AG10803 (cell line): ENCODE data around the gene TMEM132C.

Experiments used
- DNase-seq: peaks from one replicate; pipeline ENCODE4 v3.0.0; 2010; ENCODE audit warnings: low read depth
- H3K4me3 ChIP-seq: 2 replicates; pipeline ENCODE4 v1.5.1; 2011; ENCODE audit warnings: mild to moderate bottlenecking, low read length, control low read depth
- CTCF ChIP-seq: conservative IDR thresholded peaks from 2 replicates; pipeline ENCODE4 v1.5.1; 2011; ENCODE audit warnings: mild to moderate bottlenecking, low read length, control low read depth, inconsistent platforms

Gene TMEM132C

GRCh38 chr12:128680555-128680954 lies 413.6 kb downstream of the TMEM132C start:
- no peak for TF ChIP-seq CTCF
- no peak for DNase-seq
- H3K4me3 ChIP-seq: no peak overlapping the region

GRCh38 chr12:128682548-128683275 lies 415.7 kb downstream of the TMEM132C start:
- H3K4me3 ChIP-seq: no peak overlapping the region
- DNase-seq: no peak
- no peak for TF ChIP-seq CTCF

- DNase-seq: no peak
- H3K4me3 ChIP-seq: no peak overlapping the region
- no peak for TF ChIP-seq CTCF
These were observed 417.4 kb downstream of the TMEM132C start for GRCh38 chr12:128684352-128684751.

GRCh38 chr12:128685903-128686475 lies 419.0 kb downstream of the TMEM132C start:
- no peak overlapping the region for H3K4me3 ChIP-seq
- DNase-seq: no peak
- TF ChIP-seq CTCF: no peak

- H3K4me3 ChIP-seq: no peak overlapping the region
- DNase-seq: no peak
- TF ChIP-seq CTCF: no peak
These were observed 420.9 kb downstream of the TMEM132C start for GRCh38 chr12:128687851-128688250.

GRCh38 chr12:128690641-128691040 lies 423.7 kb downstream of the TMEM132C start:
- TF ChIP-seq CTCF: no peak
- no peak for DNase-seq
- H3K4me3 ChIP-seq: no peak overlapping the region

- no peak for TF ChIP-seq CTCF
- no peak overlapping the region for H3K4me3 ChIP-seq
- no peak for DNase-seq
These were observed 426.1 kb downstream of the TMEM132C start for GRCh38 chr12:128693115-128693514.
